H9 (cell line): ENCODE measurements around the gene MYO1D. TPM values are rescaled to one million over a fixed set of nuclear protein-coding genes. Genes with fewer than 3 reads are reported as not detected.
A peak's percentile ranks its signal among the peaks of the same experiment; 100 is the strongest.

ENCODE experiments used
- DNase-seq: peaks from one replicate; pipeline ENCODE4 v3.0.0-alpha.2; 2017
- H2AFZ ChIP-seq: one replicate; pipeline ENCODE4 v1.6.1; 2013; ENCODE audit warnings: mild to moderate bottlenecking, low read length, control low read depth, moderate library complexity
- H2AK5ac ChIP-seq: 2 replicates; pipeline ENCODE4 v1.6.1; 2013; ENCODE audit warnings: low read length, control low read depth, mixed read lengths; ENCODE audit not compliant: insufficient read length
- H2BK120ac ChIP-seq: one replicate; pipeline ENCODE4 v1.6.1; 2013; ENCODE audit warnings: low read depth, mild to moderate bottlenecking, low read length, control low read depth, inconsistent platforms; ENCODE audit not compliant: poor library complexity, severe bottlenecking
- H2BK12ac ChIP-seq: 2 replicates; pipeline ENCODE4 v1.6.1; 2013; ENCODE audit warnings: low read length, control low read depth, mixed read lengths, low read depth; ENCODE audit not compliant: insufficient read length
- H2BK15ac ChIP-seq: 2 replicates; pipeline ENCODE4 v1.6.1; 2013; ENCODE audit warnings: low read depth, low read length, control low read depth
- H2BK20ac ChIP-seq: one replicate; pipeline ENCODE4 v1.6.1; 2013; ENCODE audit warnings: low read depth, mild to moderate bottlenecking, low read length, control low read depth, inconsistent platforms; ENCODE audit not compliant: poor library complexity, severe bottlenecking
- H2BK5ac ChIP-seq: 2 replicates; pipeline ENCODE4 v1.6.1; 2013; ENCODE audit warnings: low read length, control low read depth, mixed read lengths; ENCODE audit not compliant: insufficient read length
- H3K14ac ChIP-seq: 2 replicates; pipeline ENCODE4 v1.6.1; 2013; ENCODE audit warnings: low read length, control low read depth; ENCODE audit not compliant: insufficient read depth
- H3K18ac ChIP-seq: 2 replicates; pipeline ENCODE4 v1.6.1; 2013; ENCODE audit warnings: low read depth, mild to moderate bottlenecking, mixed read lengths, low read length, control low read depth; ENCODE audit not compliant: insufficient read length
- H3K23ac ChIP-seq: 2 replicates; pipeline ENCODE4 v1.6.1; 2013; ENCODE audit warnings: low read length, control low read depth, mixed read lengths, low read depth; ENCODE audit not compliant: insufficient read length
- H3K23me2 ChIP-seq: 2 replicates; pipeline ENCODE4 v1.6.1; 2013; ENCODE audit warnings: low read depth, mild to moderate bottlenecking, mixed read lengths, low read length, control low read depth; ENCODE audit not compliant: insufficient read length, poor library complexity, severe bottlenecking
- H3K27ac ChIP-seq: 2 replicates; pipeline ENCODE4 v1.5.1; 2013; ENCODE audit warnings: low read length, control low read depth, mixed read lengths, low read depth; ENCODE audit not compliant: insufficient read length
- H3K27me3 ChIP-seq: 2 replicates; pipeline ENCODE4 v1.6.1; 2013; ENCODE audit warnings: low read length, control low read depth, inconsistent platforms; ENCODE audit not compliant: insufficient read depth
- H3K4ac ChIP-seq: 2 replicates; pipeline ENCODE4 v1.6.1; 2013; ENCODE audit warnings: low read depth, mild to moderate bottlenecking, control low read depth, inconsistent platforms, low read length, moderate library complexity
- H3K4me1 ChIP-seq: 2 replicates; pipeline ENCODE4 v1.6.1; 2013; ENCODE audit warnings: low read length, control low read depth, inconsistent platforms; ENCODE audit not compliant: insufficient read depth
- H3K4me2 ChIP-seq: 2 replicates; pipeline ENCODE4 v1.6.1; 2013; ENCODE audit warnings: low read length, control low read depth, mixed read lengths; ENCODE audit not compliant: insufficient read length, insufficient read depth
- H3K56ac ChIP-seq: 2 replicates; pipeline ENCODE4 v1.6.1; 2013; ENCODE audit warnings: low read depth, mild to moderate bottlenecking, mixed read lengths, low read length, control low read depth; ENCODE audit not compliant: insufficient read length
- H3K79me1 ChIP-seq: 2 replicates; pipeline ENCODE4 v1.6.1; 2013; ENCODE audit warnings: low read depth, mild to moderate bottlenecking, moderate library complexity, low read length, control low read depth, inconsistent platforms; ENCODE audit not compliant: insufficient read depth, poor library complexity, severe bottlenecking
- H3K79me2 ChIP-seq: 2 replicates; pipeline ENCODE4 v1.6.1; 2013; ENCODE audit warnings: low read length, control low read depth, inconsistent platforms; ENCODE audit not compliant: insufficient read depth
- H3K9ac ChIP-seq: 2 replicates; pipeline ENCODE4 v1.6.1; 2013; ENCODE audit warnings: low read length, control low read depth, mixed read lengths; ENCODE audit not compliant: insufficient read length; ENCODE audit errors: extremely low read depth
- H3K9me3 ChIP-seq: one replicate; pipeline ENCODE4 v1.6.1; 2013; ENCODE audit warnings: low read depth, low read length, inconsistent platforms; ENCODE audit not compliant: control insufficient read depth
- H3T11ph ChIP-seq: one replicate; pipeline ENCODE4 v1.6.1; 2013; ENCODE audit warnings: mild to moderate bottlenecking, low read length, control low read depth, inconsistent platforms
- H4K20me1 ChIP-seq: one replicate; pipeline ENCODE4 v1.6.1; 2013; ENCODE audit not compliant: control insufficient read depth, insufficient read length, insufficient read depth
- H4K5ac ChIP-seq: 2 replicates; pipeline ENCODE4 v1.6.1; 2013; ENCODE audit warnings: low read depth, mild to moderate bottlenecking, mixed read lengths, low read length, control low read depth; ENCODE audit not compliant: insufficient read length
- H4K8ac ChIP-seq: replicated peaks from 2 replicates; pipeline ENCODE4 v1.6.1; 2013; ENCODE audit warnings: low read length, control low read depth, mixed read lengths, low read depth; ENCODE audit not compliant: insufficient read length
- H4K91ac ChIP-seq: 2 replicates; pipeline ENCODE4 v1.6.1; 2013; ENCODE audit warnings: low read depth, mild to moderate bottlenecking, moderate library complexity, mixed read lengths, low read length, control low read depth; ENCODE audit not compliant: insufficient read length
- H3K27ac Mint-ChIP-seq, 3 experiments: 2 replicates in 2 of 3; 3 replicates in 1 of 3; pipeline ENCODE4 v1.8.0; 2020 to 2021; ENCODE audit warnings: mixed read lengths in 3 of 3, mild to moderate bottlenecking in 1 of 3, moderate library complexity in 1 of 3
- H3K27me3 Mint-ChIP-seq: 2 replicates; pipeline ENCODE4 v1.8.0; 2021; ENCODE audit warnings: low read depth, mild to moderate bottlenecking, moderate library complexity, mixed read lengths
- H3K36me3 Mint-ChIP-seq, 3 experiments: 2 replicates in 2 of 3; 3 replicates in 1 of 3; pipeline ENCODE4 v1.8.0; 2020 to 2021; ENCODE audit warnings: low read depth in 3 of 3, mixed read lengths in 3 of 3; ENCODE audit not compliant: insufficient read depth in 1 of 3
- H3K4me1 Mint-ChIP-seq, 2 experiments: 2 replicates each; pipeline ENCODE4 v1.8.0; 2020; ENCODE audit warnings: mixed read lengths in 2 of 2
- H3K4me3 Mint-ChIP-seq, 2 experiments: 2 replicates in 1 of 2; 3 replicates in 1 of 2; pipeline ENCODE4 v1.8.0; 2020 to 2021; ENCODE audit warnings: mild to moderate bottlenecking in 2 of 2, mixed read lengths in 2 of 2, moderate library complexity in 1 of 2
- H3K9me3 Mint-ChIP-seq, 2 experiments: 2 replicates in 1 of 2; 3 replicates in 1 of 2; pipeline ENCODE4 v1.8.0; 2020; ENCODE audit warnings: mild to moderate bottlenecking in 2 of 2, mixed read lengths in 2 of 2, moderate library complexity in 1 of 2
- WGBS: extraction: QIAGEN DNeasy Blood & Tissue Kit; methylation state at CpG from one replicate; pipeline ENCODE4 v1.1.7; 2013; ENCODE audit warnings: missing lambda C conversion rate, low lambda C conversion rate, mixed read lengths; ENCODE audit not compliant: insufficient read length; ENCODE audit errors: extremely low coverage; 5-methylcytosine and 5-hydroxymethylcytosine counted together
- total RNA-seq: library from RNA; stranded (reverse); gene quantifications from 2 replicates; pipeline ENCODE4 v1.2.1, GENCODE V29; 2021
- TF ChIP-seq, protein P1 (sequence below): fragments of 200-600 bp; sonication (generic); conservative IDR thresholded peaks from 3 replicates; pipeline ENCODE4 v1.8.0; 2021; ENCODE audit warnings: antibody characterized with exemption, mild to moderate bottlenecking

Gene MYO1D
- total RNA-seq, 1 experiment from 2014 or later: 19.0 TPM

DNA sequence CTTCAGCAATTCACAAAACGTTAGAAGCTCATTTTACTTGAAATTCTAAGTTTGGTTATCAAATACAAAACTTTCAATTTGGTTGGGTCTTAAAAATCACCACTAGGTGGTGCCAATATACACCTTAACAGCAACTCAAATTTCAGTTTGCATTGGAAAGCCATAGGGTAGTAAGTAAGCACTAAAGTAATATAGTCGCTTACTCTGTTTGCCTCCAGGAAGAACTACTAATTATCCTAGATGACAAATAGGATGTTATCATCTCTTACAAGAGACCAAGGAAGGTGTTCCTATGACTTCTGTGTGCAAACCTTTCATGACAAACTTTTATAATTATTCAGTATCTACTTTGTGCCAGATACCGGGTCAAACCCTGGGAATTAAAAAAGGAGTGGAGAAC, 93.3 kb downstream of the MYO1D start:
- Histone ChIP-seq H3K4me2 (no peak overlapping the region), H3K4ac (no peak overlapping the region), H2AK5ac (no peak overlapping the region), H3K27ac (no peak overlapping the region), H4K5ac (no peak overlapping the region), H2AFZ (no peak overlapping the region), H2BK120ac (no peak overlapping the region), H2BK5ac (no peak overlapping the region), H3K27me3 (no peaks in the 10 kb centered on the region), H2BK12ac (no peak overlapping the region), H4K20me1 (no peaks in the 10 kb centered on the region), H3K4me1 (no peaks in the 10 kb centered on the region), H2BK20ac (no peak overlapping the region), H3T11ph (no peak overlapping the region), H3K9ac (no peak overlapping the region), H3K79me1 (no peaks in the 10 kb centered on the region), H3K18ac (no peak overlapping the region), H4K91ac (no peak overlapping the region), H3K23me2 (no peaks in the 10 kb centered on the region), H2BK15ac (no peak overlapping the region), H4K8ac (no peak overlapping the region), H3K79me2 (no peaks in the 10 kb centered on the region), H3K14ac (no peak overlapping the region), H3K56ac (no peak overlapping the region), H3K9me3 (no peaks in the 10 kb centered on the region), H3K23ac (no peak overlapping the region)
- no peaks in the 10 kb centered on the region; a peak in 1 of 5 replicates for H3K9me3 Mint-ChIP-seq
- H3K27ac Mint-ChIP-seq: no peak overlapping the region
- WGBS: no CpG with 5 or more reads among the region's 3 CpGs
- peaks cover 0 to 2% of the 10 kb centered on the region in 2 experiments; a peak in 1 of 4 replicates for H3K4me1 Mint-ChIP-seq
- TF ChIP-seq, protein P1, sequence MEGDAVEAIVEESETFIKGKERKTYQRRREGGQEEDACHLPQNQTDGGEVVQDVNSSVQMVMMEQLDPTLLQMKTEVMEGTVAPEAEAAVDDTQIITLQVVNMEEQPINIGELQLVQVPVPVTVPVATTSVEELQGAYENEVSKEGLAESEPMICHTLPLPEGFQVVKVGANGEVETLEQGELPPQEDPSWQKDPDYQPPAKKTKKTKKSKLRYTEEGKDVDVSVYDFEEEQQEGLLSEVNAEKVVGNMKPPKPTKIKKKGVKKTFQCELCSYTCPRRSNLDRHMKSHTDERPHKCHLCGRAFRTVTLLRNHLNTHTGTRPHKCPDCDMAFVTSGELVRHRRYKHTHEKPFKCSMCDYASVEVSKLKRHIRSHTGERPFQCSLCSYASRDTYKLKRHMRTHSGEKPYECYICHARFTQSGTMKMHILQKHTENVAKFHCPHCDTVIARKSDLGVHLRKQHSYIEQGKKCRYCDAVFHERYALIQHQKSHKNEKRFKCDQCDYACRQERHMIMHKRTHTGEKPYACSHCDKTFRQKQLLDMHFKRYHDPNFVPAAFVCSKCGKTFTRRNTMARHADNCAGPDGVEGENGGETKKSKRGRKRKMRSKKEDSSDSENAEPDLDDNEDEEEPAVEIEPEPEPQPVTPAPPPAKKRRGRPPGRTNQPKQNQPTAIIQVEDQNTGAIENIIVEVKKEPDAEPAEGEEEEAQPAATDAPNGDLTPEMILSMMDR: peak; percentile 91
- H3K4me3 Mint-ChIP-seq: no peak overlapping the region
- no peaks in the 10 kb centered on the region for H3K36me3 Mint-ChIP-seq
- DNase-seq: no peak
- H3K27me3 Mint-ChIP-seq: no peaks in the 10 kb centered on the region
